ENCODE results near the gene CPED1. TPM values are rescaled to one million over a fixed set of nuclear protein-coding genes. Genes with fewer than 3 reads are reported as not detected.
"Not testable (repeated sequence)": the region's sequence is repeated elsewhere in the genome, so short reads cannot be mapped to it uniquely, and the experiment has no call there.

The CPED1 gene
- polyA plus RNA-seq, 1 donor, result 43.4 TPM

DNA sequence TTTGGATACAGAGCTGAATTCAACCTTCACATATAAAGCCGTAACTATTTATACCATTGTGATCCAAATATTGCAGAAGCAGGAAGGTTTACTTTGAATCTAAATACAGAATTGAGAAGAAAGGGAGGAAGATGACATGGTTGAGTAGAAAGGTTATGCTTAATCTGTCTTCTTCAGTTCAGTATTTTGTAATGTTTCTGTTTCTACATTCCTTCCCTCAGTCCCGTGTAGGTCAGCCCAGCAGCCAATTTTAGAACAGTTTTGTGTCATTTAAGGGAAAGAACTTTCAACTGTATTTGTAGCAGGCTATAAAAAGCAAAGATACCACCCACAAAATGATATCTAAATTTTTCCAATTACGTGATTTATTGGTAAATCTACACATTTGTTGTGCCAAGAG is 97.4 kb downstream of the CPED1 start:
- DNase-seq, result no peak

DNA sequence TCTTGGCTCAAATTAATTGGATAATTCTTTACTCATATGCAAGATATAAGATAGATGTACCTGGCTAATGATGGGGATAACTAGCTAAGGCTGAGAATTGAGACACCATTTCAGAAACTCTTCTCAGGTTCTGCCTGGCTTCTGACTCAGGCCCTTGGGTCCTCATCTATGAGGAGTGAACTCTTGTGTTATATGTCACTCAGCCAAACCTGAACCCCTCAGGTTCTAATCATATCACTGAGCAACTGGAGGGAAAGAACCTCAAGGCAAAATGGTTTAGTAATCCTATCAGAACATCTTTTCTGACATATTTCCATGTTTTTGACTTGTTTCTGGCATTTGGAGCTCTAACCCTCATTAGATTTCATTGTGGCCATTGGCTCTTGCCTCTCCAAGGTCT is 100.4 kb downstream of the CPED1 start:
- DNase-seq, result no peak

DNA sequence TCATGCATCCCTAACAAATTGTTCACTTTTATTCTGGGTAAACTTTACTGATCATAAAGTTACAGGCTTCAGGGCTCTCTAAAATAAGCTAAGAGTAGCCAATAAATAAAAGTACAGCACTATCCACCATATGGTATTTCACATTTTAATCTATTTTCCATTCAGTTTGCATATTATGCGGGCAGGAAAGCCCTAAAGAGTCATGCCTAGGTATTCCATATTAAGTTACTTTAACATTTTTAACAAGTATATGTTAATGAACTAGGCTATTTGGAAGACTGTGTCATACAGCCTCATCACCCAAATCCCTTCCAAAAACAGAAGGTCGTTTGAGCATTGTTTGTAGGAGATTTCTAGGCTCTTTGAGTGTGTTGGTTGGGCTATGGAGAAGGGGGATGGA is 106.3 kb downstream of the CPED1 start:
- DNase-seq, result no peak

DNA sequence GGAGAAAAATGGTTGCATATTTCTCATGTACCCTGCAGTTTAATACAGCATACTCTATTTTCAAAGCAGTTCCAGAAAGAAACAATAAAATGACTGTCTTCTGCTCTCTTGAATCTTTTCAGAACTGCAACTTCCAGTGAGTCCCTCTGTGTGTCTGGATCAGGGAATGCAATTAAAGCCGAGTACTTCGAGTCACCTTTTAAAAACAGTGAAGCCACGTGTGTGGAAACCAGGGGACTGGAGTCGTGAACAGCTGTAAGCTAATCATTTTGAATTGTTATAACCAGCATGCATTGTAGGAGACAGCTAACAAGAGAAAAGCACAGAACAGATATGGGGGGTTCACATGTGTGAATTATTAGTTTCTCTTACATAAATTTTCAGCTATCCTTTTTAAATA is 109.1 kb downstream of the CPED1 start:
- DNase-seq, result no peak

DNA sequence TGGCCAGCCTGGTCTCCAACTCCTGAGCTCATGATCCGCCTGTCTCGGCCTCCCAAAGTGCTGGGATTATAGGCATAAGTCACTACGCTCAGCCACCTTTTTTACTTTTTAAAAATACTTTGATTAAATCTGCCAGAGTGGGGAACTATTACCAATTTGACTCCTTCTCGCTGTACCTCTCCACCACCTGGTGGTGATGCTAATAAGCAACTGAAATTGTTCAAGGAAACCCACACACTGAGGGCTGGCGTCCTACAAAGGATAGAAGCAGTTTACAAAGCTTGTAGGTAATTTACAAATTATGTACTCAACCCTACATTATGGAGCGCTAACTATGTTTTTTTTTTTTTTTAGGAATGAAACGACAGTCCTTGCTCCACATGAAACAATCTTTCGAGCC is 111.1 kb downstream of the CPED1 start:
- DNase-seq, result no peak

DNA sequence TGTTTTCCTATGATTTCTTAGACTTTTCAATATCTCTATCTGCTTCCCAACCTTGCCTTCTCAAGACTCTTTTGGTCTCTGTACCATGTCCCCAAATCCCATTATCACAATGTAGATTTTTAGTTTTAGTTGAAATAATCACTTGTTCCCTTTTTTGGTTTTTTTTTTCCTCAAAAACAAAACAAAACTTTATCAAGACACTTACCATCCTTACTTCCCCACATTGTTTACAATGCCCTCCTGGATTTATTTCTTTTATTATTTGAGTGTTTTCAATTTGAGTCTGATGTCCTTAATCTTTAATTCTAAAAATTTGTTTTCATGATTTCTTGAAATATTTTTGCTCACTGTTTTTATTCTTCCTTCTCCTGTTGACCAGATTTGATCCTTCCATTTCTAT is 112.6 kb downstream of the CPED1 start:
- no peak for DNase-seq

DNA sequence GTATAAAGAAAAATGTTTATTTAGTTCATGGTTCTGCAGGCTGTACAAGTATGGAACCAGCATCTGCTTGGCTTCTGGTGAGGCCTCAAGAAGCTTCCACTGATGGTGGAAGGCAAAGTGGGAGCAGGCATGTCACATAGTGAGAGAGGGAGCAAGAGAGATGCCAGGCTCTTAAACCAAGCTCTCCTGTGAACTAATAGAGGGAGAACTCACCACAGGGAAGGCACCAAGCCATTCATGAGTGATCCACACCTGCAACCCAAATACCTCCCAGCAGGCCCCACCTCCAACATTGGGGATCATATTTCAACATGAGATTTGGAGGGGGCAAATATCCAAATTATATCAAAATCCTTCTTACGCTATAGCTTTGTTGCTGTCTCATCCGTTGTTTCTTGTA is 113.1 kb downstream of the CPED1 start:
- no peak for DNase-seq

DNA sequence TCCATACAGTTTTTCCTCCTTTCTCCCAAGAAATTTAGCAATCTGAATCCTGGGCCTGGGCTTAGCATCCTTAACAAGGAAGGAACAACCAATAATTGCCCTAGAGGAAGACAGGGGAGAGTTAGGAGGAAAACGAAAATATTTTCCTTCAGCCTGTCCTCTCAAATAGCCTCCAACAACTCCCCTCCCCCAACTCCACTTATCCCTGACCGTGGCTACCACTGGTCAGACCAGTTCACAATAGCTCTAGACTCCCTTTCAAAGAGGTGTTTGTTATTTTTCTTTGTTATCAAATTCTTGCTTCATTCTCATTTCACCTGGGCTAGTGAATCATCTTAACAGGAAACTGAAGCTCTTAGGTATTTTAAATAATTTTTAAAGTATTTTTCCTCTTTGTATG is 114.1 kb downstream of the CPED1 start:
- no peak for DNase-seq

DNA sequence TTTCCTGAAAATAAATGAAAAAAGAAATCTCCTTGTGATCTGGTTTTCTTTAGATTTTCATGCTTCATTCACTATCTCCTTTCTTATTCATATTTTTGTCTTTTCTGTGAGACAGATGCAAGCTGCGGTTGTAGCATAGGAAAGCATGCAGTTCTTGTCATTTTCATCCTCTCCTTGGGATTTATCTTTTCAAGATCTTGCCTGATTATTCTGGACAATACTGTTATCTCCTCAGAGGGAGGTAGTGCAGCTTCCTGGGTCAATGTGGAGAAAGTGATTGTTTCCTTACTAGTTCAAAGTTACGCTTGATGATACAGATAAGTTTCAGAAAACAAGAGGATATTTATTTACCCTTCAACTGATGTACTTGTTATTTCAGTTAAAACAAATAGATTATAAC is 114.6 kb downstream of the CPED1 start:
- DNase-seq, result no peak

DNA sequence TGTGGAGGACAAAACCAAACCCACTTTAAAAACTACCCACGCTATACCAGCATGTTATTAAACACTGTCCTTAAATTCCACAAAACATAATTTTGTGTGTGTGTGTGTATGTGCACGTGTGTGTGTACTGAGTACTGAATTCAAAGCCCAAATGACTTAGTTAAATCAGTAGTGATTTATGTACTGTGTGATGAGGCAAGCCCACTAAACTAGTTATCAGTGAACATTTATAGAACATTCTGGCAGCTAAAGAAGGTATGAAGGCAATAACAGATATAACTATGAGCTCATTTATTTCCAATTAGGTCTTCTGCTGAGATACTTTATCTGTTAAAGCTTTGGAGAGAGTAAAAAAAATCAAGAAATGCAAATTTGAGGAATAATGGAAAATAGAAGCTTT is 115.1 kb downstream of the CPED1 start:
- no peak for DNase-seq

DNA sequence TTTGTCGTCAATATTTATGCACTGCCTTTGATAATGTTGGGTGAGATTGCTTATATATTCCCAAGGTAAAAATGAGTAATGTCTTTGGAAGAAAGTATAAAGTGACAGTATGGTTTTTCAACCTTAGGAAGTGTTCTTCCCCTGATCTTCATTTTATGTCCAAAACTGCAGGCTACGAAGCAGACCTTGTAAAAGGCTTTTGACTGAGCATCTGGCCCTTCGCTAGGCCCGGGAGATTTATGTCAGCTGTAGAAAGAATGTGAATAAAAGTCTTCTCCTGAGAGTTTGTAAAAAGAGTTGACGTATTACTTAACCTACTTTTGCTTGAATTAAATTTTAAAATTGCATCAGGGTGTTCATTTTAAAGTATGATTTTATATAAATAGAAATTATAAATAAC is 116.8 kb downstream of the CPED1 start:
- DNase-seq, result no peak

DNA sequence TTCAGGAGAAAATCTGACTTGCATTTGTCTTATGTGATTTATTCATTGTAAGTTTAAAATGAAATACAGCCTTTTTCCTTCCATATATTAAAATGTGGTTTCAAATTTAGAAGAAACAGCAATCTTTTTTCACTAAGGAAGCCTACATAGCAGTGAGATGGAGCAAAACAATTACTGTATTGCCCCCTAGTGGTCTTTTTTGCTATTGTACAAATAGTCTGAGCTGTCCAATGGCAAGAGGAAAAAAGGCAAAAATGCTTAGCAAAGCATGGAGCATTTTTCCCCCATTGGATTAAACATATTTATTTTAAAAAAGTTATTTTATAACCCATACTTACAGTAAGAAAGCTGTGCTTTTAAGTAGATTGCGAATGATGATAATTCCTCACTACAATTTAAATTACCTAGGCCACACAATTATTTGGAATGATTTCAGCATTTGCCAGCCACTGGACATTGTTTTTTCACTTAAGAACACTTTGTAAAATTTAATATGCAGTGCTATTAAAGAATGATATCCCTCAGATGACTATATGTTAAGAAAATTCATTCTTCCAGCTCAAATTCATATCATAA is 119.5 kb downstream of the CPED1 start:
- peak; percentile 77 for DNase-seq

DNA sequence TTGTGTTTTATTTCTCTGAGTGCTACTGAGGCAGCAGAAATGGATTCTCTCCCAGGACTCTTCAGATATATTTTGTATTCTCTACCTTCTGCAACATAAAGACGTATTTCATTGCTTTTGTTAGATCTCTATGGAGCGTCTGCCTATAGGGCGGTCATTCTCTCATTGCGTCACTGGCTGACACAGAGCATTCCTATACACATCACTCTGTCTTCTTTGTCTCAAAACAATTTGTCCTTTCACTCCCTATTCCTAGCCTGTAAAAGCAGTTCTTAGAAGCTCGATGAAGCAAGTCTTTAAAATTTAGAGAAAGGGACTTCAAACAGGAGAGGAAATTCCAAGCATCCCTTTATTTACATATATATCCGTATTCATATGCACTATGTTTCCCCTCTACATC is 120.6 kb downstream of the CPED1 start:
- DNase-seq, result no peak

DNA sequence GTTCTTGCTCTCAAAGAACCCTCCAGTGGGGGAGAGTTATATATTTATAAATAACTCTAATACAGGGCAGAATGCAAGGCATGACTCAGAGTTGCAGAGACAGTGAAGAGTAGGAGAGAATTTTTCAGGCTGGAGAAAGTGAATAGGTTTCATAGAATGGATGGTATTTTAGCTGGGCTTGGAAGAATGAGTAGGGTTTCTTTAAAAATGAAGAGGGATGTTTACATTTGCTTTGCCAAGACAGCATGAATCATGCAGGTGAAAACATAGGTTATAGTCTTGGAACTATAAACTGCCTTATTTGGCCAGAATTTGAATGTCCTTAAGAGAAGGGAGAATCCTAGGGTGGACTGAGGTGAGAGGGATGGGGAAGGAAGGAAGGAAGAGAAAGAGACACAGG is 124.8 kb downstream of the CPED1 start:
- no peak for DNase-seq

DNA sequence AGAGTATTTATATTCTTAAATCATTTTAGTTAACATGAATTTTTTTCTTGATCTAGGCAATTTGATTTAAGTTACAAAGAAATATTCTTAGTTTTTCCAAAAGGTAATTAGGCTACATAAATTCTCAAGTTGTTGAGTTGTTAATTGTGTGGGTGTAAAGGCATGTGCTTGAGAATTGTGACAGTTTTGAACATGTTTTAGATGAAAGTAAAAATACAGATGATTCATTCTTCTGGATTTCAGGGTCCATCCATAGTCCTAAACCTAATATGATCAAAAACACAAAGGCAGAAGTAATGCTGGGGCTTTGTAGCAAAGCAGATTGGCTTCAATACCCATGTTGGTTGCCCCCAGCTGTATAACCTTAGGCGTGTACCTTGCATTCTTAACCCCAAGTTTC is 127.9 kb downstream of the CPED1 start:
- no peak for DNase-seq

DNA sequence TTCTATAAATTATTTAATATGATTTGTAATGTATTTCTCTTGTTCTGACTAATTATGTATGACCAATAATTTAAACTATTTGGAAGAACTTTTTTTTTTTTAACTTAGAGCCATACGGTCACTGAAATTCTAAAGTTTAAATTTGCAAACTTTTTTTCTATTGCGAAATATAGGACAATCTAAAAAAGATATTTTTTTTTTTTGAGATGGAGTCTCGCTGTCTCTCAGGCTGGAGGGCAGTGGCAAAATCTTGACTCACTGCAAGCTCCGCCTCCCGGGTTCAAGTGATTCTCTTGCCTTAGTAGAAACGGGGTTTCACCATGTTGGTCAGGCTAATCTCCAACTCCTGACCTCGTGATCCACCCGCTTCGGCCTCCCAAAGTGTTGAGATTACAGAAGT is 130.5 kb downstream of the CPED1 start:
- DNase-seq, result no peak

DNA sequence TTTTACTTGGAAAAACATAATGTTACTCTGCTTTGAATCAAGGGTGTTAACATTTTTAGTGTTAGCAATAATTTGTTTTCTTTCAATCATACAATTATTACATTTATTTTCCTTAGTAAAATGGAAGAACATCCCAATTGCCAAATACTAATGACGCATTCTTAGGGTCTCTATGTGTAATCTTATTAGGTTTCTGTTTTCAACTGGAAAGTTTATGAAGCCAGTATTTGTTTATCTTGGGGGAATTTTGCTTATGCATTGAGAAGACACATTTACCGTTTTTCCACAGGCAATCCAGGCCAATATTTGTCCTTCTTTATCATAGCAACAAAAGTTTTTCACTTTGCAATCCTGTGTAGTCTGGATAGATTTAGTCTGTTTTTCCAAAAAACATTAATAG is 134.5 kb downstream of the CPED1 start:
- DNase-seq, result no peak

DNA sequence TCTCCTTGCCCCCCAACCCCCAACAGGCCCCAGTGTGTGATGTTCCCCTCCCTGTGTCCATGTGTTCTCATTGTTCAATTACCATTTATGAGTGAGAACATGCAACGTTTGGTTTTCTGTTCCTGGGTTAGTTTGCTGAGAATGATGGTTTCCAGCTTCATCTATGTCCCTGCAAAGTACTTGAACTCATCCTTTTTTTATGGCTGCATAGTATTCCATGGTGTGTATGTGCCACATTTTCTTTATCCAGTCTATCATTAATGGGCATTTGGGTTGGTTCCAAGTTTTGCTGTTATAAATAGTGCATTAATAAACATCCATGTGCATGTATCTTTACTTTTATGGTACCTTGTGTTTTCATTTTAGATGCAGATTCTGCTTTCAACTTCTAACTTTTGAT is 136.9 kb downstream of the CPED1 start:
- not testable (repeated sequence) for DNase-seq

DNA sequence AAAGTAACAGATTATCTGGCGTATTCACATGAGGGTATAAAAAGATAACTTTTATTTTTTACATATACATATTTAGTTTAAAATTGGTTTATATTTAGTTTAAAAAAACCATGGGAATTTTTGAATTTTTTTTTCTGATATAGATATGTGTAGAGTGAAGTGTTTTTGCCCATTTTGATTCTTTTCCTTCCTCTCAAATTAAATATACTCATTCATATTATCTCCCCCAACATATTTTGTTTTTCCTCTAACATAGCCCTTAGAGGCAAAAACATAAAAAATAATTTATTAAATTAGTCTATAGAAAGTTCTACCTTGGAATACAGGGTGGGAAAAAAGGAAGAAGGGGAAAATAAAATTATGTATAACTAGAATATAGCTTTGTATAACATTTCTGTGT is 137.7 kb downstream of the CPED1 start:
- no peak for DNase-seq

DNA sequence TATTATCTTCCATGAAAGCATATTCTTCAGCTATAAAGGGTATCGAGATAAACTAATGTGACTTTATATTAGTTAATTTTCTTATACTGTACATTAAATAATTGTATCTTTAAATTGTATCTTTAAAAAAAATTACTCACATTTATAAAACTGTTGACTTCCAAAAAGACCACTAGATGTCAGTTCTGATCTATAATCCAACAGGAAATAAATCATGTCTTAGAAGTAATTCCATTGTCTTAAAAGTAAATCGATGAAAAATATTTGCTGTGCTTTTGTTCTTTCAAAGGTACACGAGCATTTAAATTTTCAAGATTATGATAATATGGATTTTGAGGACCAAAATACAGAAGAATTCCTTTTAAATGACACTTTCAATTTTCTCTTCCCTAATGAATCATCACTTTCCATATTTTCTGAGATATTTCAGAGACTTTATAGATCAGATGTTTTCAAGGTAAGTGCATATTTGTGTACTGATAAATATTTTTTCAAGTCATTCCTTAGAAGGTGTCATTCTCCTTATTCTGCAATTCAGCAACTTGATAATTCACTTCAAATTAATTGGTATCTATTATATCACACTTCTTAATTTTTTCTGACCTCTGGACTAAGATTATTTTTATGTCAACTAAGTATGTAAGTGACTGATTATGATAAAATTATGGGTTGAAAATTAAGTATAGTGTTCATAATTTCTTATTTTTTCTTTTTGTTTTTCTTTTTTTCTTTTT is 138.5 kb downstream of the CPED1 start:
- no peak for DNase-seq

DNA sequence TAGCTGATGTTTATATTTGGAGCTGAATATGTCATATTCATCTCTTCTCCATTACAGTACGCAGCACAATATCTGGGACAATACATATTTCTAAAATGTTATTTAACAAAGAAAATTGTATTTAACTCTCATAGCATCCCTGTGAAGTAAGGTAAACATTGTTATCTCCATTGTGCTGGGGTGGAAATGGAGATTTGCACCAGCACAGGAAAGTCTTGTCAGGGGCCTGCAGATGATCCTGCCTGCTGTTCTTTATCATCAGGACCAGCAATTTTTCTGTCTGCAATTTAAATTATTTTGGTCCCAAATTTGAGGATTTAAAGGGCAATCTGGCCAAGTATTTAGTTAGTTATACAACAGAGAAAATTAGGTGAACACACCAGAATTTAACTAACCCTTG is 144.4 kb downstream of the CPED1 start:
- DNase-seq, result no peak

DNA sequence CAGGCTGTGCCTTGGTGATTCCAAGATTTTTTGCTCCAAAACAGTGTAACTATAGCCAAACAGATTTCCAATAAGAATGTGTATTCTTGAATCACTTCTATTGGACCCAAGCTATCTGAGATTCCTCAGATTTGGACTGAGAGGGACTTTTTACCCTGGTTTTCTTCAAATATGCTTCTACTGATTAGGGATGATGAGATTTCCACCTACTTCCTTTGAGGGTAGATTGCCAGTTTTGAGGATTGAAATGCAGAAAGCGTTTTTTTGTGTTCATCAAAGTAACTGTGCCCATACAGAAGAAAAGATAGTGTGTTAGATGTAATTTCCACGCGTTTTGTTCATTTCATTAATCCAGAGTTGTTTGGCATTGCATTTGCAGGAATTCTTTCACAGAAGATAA is 144.9 kb downstream of the CPED1 start:
- DNase-seq, result no peak

DNA sequence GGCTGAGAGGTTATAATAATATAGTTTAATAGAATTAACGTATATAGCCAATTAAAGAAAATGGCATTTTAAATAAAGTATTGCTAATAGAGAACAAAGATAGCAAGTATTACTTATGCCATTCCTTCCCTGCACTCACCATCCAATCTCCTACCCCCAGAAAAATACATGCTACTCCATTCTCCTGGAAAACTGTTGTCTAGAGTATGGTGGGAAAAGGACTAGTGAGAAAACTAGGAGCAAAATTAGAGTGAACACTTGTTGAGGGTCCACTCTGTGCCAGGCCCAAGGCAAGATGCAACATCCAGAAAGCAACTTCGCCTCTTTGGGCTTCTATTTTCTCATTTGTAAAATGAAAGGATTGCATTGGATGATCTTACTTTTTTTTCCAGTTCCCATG is 149.1 kb downstream of the CPED1 start:
- no peak for DNase-seq

DNA sequence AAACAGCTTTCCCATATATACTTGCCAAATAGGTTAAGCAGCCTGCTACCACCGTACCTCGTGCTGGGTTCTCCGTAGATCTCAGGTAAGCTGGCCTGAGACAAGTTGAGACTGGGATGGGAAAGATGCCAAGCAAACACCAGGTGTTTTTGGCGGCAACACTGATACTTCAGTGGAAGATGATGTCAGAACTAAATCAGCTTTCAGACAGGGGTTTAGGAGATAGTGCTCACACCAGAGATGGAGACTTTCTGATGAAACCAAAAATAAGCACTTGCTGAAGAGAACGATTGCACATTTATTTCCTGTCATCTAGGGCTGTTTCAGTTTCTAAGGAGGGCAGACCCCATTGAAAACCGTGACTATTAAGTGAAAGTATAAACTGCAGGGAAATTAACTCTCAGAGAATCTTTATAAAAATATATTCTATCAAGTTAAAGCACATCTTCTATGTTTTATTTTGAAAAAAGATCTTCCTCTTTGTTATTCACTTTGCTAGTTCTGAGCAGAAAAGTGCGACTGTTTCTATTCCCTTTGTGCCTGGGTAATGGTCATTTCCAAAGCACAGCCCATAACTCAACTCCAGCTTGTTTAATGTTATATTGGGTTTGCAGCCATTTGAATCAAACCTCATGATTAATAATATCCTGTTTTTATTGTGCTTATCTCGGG is 149.9 kb downstream of the CPED1 start:
- DNase-seq, result no peak
